HG03095 (cell line): ENCODE data around the gene ANKH.

Experiments used
- ATAC-seq: cut with Tn5 transposase; IDR thresholded peaks from one replicate; pipeline ENCODE4 v1.9.1; 2021; ENCODE audit warnings: moderate library complexity; ENCODE audit not compliant: unreplicated experiment

ANKH gene

DNA sequence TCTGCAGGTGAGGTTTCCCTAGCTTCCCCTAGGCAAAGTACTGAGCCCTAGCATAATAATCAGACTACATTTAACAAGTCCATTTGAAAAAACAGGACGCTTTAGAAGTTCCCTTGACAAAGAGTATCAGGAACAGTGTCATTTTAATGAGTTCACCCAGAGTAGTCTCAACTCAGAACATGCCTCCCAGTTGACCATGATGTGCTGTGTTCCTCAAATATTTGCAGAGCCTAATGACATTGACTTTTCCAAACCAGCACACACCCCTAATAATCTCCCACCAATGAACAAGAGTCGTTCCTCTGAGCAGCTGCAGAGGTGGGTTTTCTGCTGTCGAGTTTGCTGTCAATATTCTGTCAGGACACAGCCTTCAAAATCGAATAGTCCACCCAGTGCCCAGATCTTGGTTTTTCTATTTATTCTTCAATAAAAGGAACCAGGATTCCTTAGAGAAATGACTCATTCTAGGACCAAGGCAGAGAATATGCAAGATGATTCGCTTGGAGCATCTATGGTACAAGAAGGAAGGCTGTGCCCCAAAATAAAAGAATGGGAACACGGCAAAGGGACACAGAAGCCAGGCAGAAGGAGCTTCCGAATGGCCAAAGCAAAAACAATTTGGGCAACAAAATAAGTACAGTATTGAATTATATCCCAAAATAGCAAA, 149.5 kb downstream of the ANKH start:
- no peak for ATAC-seq

DNA sequence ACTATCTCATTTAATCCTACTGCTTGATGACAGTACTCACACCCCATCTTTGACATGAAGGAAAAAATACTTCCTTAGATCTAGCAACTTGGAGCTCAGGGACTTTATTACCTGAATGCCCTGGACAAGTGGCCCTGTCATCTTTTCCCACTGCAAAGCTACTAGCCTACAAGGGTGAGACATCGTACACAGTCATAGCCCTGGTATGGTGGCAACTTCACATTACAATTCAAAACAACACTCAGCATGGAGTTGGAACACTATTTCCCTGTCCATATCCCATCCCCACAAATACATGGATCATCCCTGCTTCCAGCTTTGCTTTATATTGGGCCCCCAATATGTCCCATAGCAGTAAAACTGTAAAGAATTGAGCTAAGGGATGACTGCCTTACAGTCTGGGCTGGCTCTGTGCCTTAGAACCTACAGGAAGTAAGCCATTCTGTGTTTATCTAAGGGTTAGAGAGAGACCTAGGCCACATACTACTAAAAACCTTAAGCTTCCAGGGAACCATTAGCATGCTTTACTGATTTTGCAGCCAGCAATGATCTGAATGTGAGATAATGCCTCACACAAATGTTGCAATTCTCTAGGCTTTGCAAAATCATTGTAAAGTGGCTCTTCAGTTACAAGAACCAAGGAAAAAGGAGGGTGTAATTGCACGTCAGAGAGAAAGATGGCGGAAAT, 151.2 kb downstream of the ANKH start:
- ATAC-seq, result no peak

DNA sequence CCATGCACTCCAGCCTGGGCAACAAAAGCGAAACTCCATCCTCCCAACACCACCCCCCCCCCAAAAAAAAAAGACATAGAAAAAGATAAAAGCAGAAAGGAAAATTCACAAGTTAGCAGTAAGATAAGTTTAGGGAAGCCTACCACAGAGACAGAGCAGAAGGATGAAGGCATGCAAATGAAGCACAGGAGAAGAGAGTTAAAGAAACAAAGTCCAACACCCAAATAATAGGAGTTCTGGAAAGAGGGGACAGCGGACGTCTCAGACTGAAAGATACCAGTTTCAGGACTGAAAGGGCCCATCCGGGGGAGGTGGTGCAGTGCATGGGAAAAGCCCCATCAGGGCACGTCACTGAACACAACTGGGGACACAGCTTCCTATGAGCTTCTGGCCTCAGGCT, 152.8 kb downstream of the ANKH start:
- no peak for ATAC-seq

DNA sequence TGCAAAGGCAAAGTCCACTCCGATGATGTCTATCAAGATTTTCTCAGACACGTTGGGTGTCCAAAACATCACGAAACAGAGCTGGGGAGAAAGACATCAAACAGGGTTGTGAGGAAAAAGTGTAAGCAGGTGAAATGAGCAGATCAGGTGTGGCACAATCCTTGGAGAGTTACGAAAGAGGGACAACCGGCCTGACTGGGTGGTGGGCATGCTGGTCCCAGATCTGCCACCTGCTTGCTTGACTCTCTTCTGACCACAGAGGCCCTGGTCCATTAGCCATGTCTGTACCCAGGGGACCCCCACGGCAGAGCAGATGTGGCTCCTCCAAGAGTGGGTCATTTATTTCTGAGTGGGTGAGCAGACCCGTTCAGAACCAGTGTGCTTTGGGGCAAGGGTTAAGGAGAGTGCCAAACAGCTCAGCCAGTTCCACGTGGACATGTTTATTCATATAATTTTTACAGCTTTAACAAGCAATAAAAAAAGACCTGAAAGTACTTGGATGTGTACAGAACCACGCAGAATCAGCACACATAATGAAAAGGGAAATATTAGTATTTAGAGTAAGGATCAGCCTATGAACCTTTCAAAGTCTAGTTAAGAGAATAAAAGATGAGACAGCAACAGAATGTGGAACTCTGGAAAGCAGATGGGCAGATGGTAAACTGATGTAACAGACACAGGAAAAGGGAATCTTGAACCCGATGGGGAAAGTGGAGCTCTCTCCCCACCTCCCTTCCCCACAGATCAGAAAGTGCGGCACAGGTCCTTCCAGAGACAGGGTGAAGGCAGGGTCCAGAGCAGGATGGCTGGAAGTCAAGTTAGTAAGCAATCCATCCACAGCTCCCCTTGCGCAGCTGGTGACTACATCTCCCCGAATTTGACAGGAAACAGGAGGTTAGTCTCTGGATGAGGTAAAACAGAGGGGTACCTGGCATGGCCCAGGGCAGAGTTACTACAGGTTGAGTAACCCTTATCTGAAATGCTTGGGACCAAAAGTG, 154.5 kb downstream of the ANKH start:
- no peak for ATAC-seq

DNA sequence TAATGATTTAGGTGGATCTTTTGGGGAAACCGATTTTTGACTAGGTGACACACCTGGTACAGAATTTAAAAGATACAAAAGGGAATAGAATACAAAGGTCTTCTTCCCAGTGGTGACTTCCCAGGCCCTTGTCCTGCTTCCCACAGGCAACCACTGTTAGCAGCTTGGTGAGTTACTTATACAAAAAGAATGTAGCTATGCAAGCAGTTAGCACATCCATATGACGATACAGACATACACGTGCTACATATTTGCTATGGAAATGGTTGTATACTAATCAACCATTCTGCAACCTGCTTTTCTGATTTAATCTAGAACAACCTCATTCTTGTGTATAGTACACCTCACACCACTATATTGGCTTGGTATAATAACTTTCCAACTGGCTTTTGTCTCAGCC, 156.1 kb downstream of the ANKH start:
- ATAC-seq, result no peak

DNA sequence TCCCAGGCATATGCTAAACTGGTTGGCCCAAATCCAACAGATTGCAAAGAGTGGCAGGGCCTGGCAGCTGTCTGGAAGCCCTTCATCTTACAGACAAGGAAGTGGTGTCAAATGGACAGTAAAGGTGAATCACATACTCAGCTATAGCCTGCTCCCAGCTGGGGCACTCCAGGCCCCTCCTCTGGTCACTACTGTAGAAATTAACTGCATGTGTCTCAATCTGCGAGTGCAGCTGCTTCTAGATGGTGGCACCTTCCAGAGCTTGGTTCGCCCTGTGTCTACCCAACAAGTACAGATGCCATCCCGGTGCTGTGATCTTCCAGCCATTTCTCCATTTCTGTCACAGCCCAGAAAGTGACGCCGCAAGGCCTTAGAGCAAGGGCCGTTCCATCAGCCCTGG, 156.9 kb downstream of the ANKH start:
- no peak for ATAC-seq

DNA sequence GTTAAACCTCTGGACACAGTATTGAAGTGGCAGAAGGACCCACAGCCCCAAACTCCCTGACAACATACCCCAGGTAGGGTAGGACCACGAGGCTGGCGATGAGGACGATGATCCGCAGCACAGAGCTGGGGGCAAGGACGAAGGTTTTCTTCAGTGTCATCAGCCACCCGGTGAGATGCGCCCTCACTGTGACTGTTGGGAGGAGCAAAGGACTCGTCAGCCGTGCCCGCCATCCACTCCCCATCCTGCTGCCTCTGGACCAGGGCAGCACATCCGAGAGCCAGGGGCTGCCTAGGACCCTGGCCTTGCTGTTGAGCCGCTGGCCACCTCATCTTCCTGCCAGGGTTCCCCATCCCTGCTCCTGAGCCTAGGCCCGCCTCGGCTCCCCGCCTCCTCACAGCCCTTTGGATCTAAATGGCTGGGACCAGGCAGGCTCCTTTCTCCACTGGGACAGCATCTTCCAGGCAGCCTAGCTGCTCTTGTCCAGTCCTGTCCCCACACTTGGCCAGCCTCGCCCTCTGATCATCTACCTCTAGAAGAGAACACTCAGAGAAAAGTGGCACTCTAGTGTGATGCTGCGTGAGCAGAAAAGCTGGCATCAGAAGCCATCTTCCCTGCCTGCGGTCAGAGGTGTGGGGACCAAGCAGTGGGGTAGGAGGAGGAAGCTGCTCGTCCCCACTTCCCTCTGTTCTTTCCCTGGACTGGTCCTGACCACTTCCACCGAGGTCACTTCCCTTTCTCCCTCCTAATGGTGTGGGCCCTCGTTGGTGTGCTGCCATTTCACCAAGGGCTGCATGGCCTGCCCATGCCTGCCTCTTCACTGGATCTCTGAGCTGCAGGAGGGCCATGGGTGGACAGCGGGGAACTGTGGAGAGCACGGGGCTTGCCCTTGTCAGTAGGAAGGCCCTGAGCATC, 157.8 kb downstream of the ANKH start:
- no peak for ATAC-seq

DNA sequence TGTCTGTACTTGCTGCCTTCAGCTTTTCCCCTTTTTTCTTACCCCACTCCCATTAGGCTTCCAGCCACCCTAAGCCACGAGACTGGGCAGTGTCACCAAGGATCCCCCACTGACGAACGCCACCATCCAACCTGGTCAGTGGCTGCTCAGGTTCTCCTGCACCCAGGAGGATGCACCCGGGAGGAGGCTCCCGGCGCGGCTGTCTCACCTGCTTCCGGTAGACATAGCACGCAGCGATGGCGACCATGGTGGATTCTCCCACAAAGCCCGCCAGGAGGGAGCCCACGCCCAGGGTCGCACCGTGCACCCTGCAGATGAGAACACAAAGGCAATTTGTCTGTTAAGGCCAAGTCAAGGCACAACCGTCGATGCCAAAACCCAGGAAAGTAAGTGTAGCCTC, 158.9 kb downstream of the ANKH start:
- no peak for ATAC-seq

DNA sequence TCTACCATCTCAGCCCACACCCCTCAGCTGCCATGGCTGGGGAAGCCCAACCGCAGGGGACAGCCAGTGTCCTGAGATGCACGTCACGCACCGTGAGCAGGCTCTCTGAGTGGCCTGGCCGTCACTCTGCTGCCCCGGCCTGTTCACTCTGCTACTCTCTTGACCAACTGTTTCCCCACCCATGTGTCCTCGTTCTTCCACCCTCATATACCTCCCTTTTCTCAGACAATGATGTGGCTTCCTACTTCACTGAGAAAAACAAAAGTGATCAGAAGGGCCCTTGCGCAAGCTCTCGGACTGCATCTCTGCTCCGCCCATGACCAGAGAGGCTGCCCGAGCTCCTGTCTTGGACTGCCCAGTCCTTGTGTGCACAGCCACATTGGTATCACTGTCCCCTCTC, 159.4 kb downstream of the ANKH start:
- no peak for ATAC-seq

DNA sequence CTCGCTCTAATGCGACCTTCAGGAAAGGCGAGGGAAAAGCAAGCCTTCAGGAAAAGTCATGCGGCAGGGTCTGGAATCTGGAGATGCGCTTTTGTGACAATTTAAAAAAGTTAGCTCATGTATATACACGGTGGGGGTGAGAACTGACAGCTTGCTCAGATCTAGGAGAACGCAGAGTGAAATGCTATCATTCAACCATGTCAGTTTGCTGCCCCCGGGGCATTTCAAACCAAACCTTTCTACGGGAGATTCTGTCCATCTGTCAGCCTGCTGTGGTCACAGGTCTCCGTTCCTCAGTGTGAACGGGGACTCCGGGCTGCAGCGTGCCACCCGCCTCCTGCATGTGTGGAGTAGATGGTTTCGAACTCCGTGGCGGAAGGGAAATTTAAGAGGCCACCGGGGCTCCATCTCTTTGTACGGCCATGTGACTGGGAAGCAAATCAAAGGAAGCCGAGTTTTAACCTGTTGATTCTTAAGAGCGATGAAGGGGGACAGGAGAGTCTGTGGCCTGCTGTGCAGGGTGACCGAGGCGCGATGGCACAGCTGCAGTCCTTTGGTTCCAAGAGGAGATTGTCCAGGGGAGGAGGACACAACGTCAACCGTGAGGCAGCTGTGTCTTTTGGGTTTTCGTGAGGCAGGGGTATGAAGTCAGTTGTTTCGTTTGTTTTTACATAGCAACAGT, 161.1 kb downstream of the ANKH start:
- ATAC-seq, result no peak

DNA sequence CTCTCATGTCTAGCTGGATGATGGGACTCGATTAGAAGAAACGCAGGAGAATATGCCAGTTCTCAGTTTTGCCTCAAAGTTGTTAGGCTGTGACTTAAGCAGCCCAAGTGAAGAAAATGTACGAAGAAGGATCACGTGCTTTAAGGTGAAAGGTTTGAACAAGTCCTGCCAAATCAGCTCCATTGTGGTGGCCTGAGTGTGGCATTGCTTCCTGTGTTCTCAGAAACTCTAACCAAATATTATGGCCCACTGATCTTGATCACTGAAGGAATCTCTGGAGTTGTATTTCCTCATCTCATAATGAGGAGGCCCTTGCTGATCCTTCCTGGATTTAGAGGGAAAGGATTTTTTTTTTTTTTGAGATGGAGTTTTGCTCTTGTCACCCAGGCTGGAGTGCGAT, 163.0 kb downstream of the ANKH start:
- ATAC-seq, result no peak

DNA sequence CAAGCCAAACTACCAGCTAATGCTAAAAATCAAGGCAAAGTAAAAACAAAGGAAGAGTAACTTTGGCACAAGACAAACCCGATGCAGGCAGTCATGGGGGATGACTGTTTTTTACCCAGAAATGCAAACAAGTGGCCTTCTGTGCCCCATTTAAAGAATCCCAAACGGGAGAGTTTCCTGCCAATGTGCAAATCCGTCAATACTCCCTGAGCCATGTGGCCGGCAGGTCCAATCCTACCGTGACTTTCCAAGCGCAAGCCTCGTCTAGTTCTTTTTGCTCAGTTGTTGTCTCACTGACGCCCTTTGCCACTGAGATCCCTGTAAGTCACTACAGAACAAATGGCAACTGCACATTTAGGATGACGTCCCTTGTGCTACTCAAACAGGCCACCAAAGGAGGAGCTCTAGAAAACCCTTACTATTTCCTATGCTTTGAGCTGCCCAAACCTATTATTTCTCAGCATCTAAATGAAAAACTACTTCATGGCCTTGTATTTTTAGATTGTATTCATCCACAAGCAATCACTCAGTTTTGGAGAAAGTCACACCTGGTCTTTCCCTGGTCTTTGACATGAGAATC, 163.7 kb downstream of the ANKH start:
- ATAC-seq, result no peak

DNA sequence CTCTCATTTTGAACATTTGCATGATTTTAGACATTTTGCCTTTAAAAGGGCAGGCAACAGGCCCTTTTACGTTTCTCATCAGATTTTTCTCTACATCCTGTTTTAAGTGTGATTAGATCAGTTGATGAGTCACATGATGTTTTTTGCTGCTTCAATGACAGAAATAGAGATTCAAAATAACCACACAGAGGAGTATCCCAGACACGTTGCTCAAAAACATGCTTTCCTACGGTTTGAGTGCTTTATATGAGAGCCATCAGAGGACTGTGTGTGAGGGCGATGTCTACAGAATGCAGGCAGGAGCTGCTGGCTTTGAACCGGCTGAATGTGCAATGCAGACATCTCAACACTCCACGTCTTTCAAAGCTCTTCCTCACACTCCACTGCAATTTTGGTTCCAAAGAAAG, 165.0 kb downstream of the ANKH start:
- no peak for ATAC-seq

DNA sequence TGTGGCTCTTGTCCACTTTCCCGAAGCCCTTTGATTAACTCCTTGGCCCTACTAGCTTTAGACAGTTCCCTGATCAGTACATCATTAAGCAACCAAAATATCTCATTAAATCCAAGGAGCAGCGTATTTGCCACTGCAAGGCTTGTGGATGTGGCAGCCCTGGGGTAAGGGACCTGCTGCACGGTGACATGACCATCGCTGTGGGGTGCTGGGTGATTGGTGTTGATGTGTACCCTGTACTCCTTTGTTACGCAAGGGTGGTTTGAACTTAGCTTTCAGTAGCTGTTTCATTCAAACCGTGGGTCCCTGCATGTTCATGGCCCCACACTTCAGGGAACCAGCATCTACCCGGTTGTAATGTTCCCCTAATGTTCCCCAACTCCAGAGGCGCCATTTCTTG, 166.0 kb downstream of the ANKH start:
- no peak for ATAC-seq

DNA sequence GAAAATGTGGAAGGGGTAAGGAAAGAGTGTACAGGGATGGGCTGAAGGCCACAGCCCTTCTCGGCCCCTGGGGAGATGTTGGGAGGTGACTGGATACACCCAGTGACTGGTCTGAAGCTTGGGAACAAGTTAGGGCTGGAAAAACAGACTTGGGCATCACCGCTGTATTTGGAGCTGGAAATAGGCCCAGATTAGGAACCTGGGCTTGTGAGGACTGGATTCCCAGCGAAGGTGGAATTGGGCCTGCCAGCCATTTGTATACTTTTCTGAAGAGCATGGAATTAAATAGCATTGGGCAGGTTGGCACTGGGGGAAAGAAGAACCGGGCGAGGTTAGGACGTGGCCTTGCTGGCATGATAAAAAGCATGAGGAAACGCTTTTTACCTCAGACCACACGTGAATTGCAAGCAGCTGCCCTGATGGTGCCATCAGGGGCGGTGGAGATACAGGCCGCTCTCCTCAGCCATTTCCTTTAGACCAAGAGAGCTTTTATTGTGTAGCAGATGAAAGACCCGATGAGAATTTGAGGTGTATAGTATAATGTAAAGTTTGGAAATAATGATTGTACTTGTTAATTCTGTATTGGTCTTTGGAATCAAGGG, 169.2 kb downstream of the ANKH start:
- no peak for ATAC-seq

DNA sequence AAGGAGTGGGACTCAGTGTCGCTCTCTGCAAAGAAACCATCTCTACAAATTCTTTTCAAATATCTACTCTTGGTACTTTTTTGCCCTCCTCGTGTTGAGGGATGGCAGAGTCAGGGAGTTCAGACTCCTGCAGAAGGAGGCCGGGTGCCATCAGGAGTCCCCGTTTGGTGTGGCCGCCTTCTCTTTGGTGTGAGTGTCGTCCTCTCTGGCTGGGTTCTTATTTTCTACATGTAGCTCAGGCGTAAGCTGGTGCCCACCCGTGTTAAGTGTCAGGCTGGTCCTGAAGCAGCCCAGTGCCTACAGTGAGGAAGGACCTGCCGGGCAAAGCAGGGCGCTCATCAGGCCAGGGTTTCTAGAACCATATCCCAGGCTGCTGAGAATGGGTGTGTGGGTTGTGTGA, 170.0 kb downstream of the ANKH start:
- no peak for ATAC-seq

DNA sequence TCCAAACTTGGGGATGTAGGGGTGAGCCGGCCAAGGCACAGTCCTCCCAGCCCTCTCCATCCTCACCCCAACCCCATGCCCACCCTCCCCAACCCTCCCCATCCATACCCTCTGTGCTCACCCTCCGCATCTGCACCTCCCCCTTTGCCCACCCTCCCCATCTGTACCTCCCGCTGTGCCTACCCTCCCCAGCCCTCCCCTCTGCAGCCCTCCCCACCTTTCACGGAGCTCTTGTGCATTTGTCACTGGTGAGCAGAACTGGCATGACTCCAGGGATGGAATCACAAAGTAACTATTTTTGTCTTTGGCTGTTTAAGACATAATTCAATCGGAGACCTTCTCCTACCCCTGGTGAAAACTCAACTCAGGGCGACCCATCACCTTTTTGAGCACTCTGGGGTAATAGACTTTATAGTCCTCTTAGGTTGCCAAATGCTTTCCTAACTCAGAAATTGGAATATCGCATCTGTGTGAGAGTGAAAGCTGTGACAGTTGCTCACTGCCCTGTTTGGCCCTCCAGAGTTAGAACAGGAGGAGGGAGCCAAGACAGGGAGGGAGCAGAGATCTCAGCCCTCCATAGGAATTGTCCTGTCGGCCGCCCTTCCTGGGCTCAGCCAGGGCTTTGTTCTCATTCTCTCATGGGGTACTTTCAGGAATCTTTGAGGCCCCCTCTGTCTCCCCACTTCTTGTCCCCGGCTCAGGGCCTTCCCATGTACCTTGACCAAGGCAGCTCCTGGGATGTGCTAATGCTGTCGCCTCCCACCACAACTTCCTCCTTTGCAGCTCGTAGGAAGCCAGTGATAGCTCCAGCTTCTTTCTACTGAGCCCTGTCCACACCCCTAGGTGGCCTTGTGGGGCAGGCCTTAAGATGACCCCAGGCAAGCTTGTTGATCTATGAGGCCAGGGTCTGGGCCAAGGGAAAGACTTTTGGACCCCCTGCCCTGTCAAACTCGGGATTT, 170.8 kb downstream of the ANKH start:
- no peak for ATAC-seq

DNA sequence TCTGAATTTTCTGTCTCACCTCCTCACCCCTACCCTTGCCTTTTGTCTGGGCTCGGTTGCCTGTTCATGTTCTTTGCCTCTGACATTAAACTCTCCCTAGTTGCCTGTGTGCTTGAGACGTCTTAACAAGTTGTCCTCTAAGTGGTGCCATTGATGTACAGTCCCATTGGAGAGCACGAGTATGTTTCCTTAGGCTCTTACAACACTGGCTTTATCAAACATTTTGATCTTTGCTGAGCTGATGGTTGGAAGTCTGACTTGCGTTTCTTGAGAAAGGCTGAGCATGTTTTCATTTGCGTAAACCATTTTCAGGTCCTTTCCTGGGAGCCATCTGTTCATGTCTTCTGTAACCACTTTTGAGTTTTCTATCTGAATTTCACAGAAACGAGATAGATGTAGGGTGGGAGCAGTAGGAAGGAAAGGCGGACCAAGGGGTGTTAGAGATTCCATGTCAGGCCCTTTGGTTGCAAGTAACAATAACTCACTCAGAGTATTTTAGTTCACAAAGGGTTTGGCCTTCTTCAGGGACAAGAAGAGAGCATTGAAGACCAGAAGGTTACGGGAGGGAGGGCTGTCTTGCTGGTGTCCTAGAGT, 171.7 kb downstream of the ANKH start:
- ATAC-seq, result no peak
